SK-N-SH (cell line): ENCODE results near the gene SV2C. TPM values are rescaled to one million over a fixed set of nuclear protein-coding genes. Genes with fewer than 3 reads are reported as not detected.

Experiments
- CTCF ChIA-PET: fragments of 300-600, 350-600 bp; formaldehyde crosslinking; extraction: SDS; loops from one replicate; lab custom pipeline; 2021; lab: Yijun Ruan, JAX
- POLR2A ChIA-PET: fragments of 350-600 bp; sonication (Branson Sonifier 250); formaldehyde crosslinking; extraction: SDS; loops from one replicate; lab custom pipeline; 2020; ENCODE audit warnings: antibody characterized with exemption, inconsistent platforms; lab: Yijun Ruan, JAX
- DNase-seq: peaks from one replicate; pipeline ENCODE4 v3.0.0; 2012
- H2AFZ ChIP-seq: fragments of 200-600 bp; sonication (generic); 2 replicates; pipeline ENCODE4 v1.8.1; 2016; ENCODE audit warnings: antibody characterized with exemption, mild to moderate bottlenecking, low read depth
- H3F3A ChIP-seq: fragments of 200-600 bp; sonication (generic); replicated peaks from 2 replicates; pipeline ENCODE3; 2016; ENCODE audit warnings: antibody characterized with exemption, mild to moderate bottlenecking; ENCODE audit not compliant: insufficient read depth
- H3K27ac ChIP-seq, 2 experiments: fragments of 200-500 bp in 1 of 2; fragments of 200-600 bp in 1 of 2; sonication (Bioruptor generic) in 1 of 2; sonication (generic), shearing (Covaris generic) in 1 of 2; 2 replicates each; pipeline versions ENCODE4 v1.5.1 to v1.6.1; 2014 to 2016; ENCODE audit warnings: low read depth in 2 of 2, inconsistent platforms in 1 of 2, low read length in 1 of 2, mild to moderate bottlenecking in 1 of 2, mixed read lengths in 1 of 2
- H3K27me3 ChIP-seq: fragments of 200-600 bp; sonication (generic), shearing (Covaris generic); 2 replicates; pipeline ENCODE4 v1.6.1; 2016; ENCODE audit warnings: mixed run types; ENCODE audit not compliant: insufficient read depth
- H3K36me3 ChIP-seq, 2 experiments: fragments of 200-500 bp in 1 of 2; fragments of 200-600 bp in 1 of 2; sonication (Bioruptor generic) in 1 of 2; sonication (generic) in 1 of 2; replicated peaks in 1 of 2; 2 replicates each; pipeline versions ENCODE3 to v1.5.1; 2014 to 2016; ENCODE audit warnings: low read length in 1 of 2, mild to moderate bottlenecking in 1 of 2; ENCODE audit not compliant: insufficient read depth in 2 of 2, control insufficient read depth in 1 of 2
- H3K4me1 ChIP-seq, 2 experiments: fragments of 200-500 bp in 1 of 2; fragments of 200-600 bp in 1 of 2; sonication (Bioruptor generic) in 1 of 2; sonication (generic), shearing (Covaris generic) in 1 of 2; 2 replicates each; pipeline versions ENCODE4 v1.5.1 to v1.6.1; 2014 to 2016; ENCODE audit warnings: low read depth in 1 of 2, low read length in 1 of 2, mixed run types in 1 of 2; ENCODE audit not compliant: insufficient read depth in 2 of 2, control insufficient read depth in 1 of 2
- H3K4me2 ChIP-seq: fragments of 200-600 bp; sonication (generic), shearing (Covaris generic); 2 replicates; pipeline ENCODE4 v1.6.1; 2017; ENCODE audit warnings: mixed run types
- H3K4me3 ChIP-seq, 2 experiments: fragments of 200-500 bp in 1 of 2; fragments of 200-600 bp in 1 of 2; sonication (Bioruptor generic) in 1 of 2; sonication (generic), shearing (Covaris generic) in 1 of 2; 2 replicates each; pipeline versions ENCODE4 v1.5.1 to v1.8.1; 2014 to 2016; ENCODE audit warnings: low read depth in 2 of 2, inconsistent platforms in 1 of 2, low read length in 1 of 2, mild to moderate bottlenecking in 1 of 2, mixed read lengths in 1 of 2, moderate library complexity in 1 of 2
- H3K79me2 ChIP-seq: fragments of 200-600 bp; sonication (generic); 2 replicates; pipeline ENCODE4 v1.8.1; 2017; ENCODE audit warnings: mild to moderate bottlenecking; ENCODE audit not compliant: insufficient read depth
- H3K9ac ChIP-seq: fragments of 200-600 bp; sonication (generic); 2 replicates; pipeline ENCODE4 v1.6.1; 2017; ENCODE audit warnings: mixed run types
- H3K9me2 ChIP-seq: fragments of 200-600 bp; sonication (generic); 2 replicates; pipeline ENCODE4 v1.6.1; 2017; ENCODE audit warnings: mixed run types
- H3K9me3 ChIP-seq: fragments of 200-600 bp; sonication (generic); 2 replicates; pipeline ENCODE4 v1.6.1; 2017; ENCODE audit warnings: mixed run types, mild to moderate bottlenecking, moderate library complexity
- H4K20me1 ChIP-seq: fragments of 200-600 bp; sonication (generic); 2 replicates; pipeline ENCODE4 v1.6.1; 2017; ENCODE audit warnings: mild to moderate bottlenecking, mixed run types; ENCODE audit not compliant: insufficient read depth
- CHD2 ChIP-seq: fragments of 150-350 bp; IDR thresholded peaks from 2 replicates; pipeline ENCODE4 v1.6.1; 2018; ENCODE audit warnings: low read length; ENCODE audit not compliant: partially characterized antibody
- CTCF ChIP-seq: fragments of 200-600 bp; sonication (generic); IDR thresholded peaks from 2 replicates; pipeline ENCODE4 v1.6.1; 2017; ENCODE audit warnings: antibody characterized with exemption, mild to moderate bottlenecking, moderate library complexity
- ELF1 ChIP-seq: IDR thresholded peaks from 2 replicates; pipeline ENCODE4 v1.4.0; 2012
- EP300 ChIP-seq, 2 experiments: IDR thresholded peaks; 2 replicates each; pipeline versions ENCODE4 v1.4.0 to v1.6.1; 2012; ENCODE audit warnings: borderline replicate concordance in 1 of 2, low read depth in 1 of 2, low read length in 1 of 2
- FOXJ3 ChIP-seq: sonication (generic); formaldehyde crosslinking; IDR thresholded peaks from 2 replicates; pipeline ENCODE4 v1.5.1; 2020; ENCODE audit warnings: mild to moderate bottlenecking, missing genetic modification reagents
- GABPA ChIP-seq: IDR thresholded peaks from 2 replicates; pipeline ENCODE4 v1.4.0; 2012; ENCODE audit warnings: low read depth, mild to moderate bottlenecking
- IRF3 ChIP-seq: fragments of 150-350 bp; IDR thresholded peaks from 2 replicates; pipeline ENCODE4 v1.6.1; 2016; ENCODE audit warnings: mild to moderate bottlenecking, low read depth, low read length
- MEF2A ChIP-seq: IDR thresholded peaks from 2 replicates; pipeline ENCODE4 v1.4.0; 2012; ENCODE audit warnings: low read depth, borderline replicate concordance
- NFIC ChIP-seq: IDR thresholded peaks from 2 replicates; pipeline ENCODE4 v1.4.0; 2012; ENCODE audit warnings: borderline replicate concordance
- RAD21 ChIP-seq: IDR thresholded peaks from 2 replicates; pipeline ENCODE4 v1.6.1; 2012; ENCODE audit warnings: mild to moderate bottlenecking, low read length
- RXRA ChIP-seq: IDR thresholded peaks from 2 replicates; pipeline ENCODE4 v1.4.0; 2012; ENCODE audit warnings: low read depth, mild to moderate bottlenecking, borderline replicate concordance
- SIN3A ChIP-seq: IDR thresholded peaks from 2 replicates; pipeline ENCODE4 v1.6.1; 2012; ENCODE audit warnings: low read depth, mild to moderate bottlenecking, low read length, moderate library complexity, borderline replicate concordance
- SMC3 ChIP-seq: IDR thresholded peaks from 2 replicates; pipeline ENCODE4 v1.6.1; 2012; ENCODE audit warnings: low read depth, low read length, improper control_type of control experiment
- TEAD4 ChIP-seq: IDR thresholded peaks from 2 replicates; pipeline ENCODE4 v1.4.0; 2012; ENCODE audit warnings: mild to moderate bottlenecking, borderline replicate concordance; ENCODE audit not compliant: insufficient read depth
- WGBS: methylation state at CpG from one replicate; pipeline ENCODE4 v1.1.6; 2017; ENCODE audit warnings: low lambda C conversion rate; 5-methylcytosine and 5-hydroxymethylcytosine counted together
- polyA plus RNA-seq, 3 experiments: library from polyadenylated mRNA; depleted of rRNA; stranded (reverse); fragments of >200 nt; gene quantifications; 2 replicates each; pipeline ENCODE4 v1.2.3, GENCODE V29; 2012

The SV2C gene
- polyA plus RNA-seq, 1 of the 3 experiments (the other 2 are of a cell fraction): 0.05 TPM

GRCh38 chr5:76213858-76214257 is 130.7 kb downstream of the SV2C start:
- no peaks in the 10 kb centered on the region for H3F3A ChIP-seq
- DNase-seq: no peak
- H3K4me3 ChIP-seq: no peak overlapping the region
- no peak for TF ChIP-seq TEAD4
- peaks cover 0 to 8% of the 10 kb centered on the region in 2 experiments; a peak in 1 of 4 replicates for H3K4me1 ChIP-seq
- H3K27ac ChIP-seq: no peak overlapping the region
- no peaks in the 10 kb centered on the region for H3K79me2 ChIP-seq
- H3K36me3 ChIP-seq: peaks cover 0 to 4% of the 10 kb centered on the region in 2 experiments
- 71% methylated on average over 1 of the region's 1 CpG for WGBS
- CTCF ChIA-PET: interaction anchor here (1.3 kb wide), 1 partner anchor 42 kb away, joined by 3 read pairs; no protein-coding TSS in a partner anchor
- no peaks in the 10 kb centered on the region; the same call in 1 of the 2 replicates for H3K27me3 ChIP-seq
- no peaks in the 10 kb centered on the region for H4K20me1 ChIP-seq
- no peaks in the 10 kb centered on the region for H3K9me3 ChIP-seq
- H3K9me2 ChIP-seq: no peaks in the 10 kb centered on the region
- H3K4me2 ChIP-seq: no peak overlapping the region
- H3K9ac ChIP-seq: no peak overlapping the region
- POLR2A ChIA-PET: no interaction called here
- H2AFZ ChIP-seq: no peak overlapping the region

GRCh38 chr5:76216748-76217147 is 133.6 kb downstream of the SV2C start:
- no peak overlapping the region; a peak in 1 of 4 replicates for H3K27ac ChIP-seq
- no peaks in the 10 kb centered on the region; a peak in 1 of 4 replicates for H3K4me1 ChIP-seq
- no peak overlapping the region for H3K4me2 ChIP-seq
- H3K9me2 ChIP-seq: no peaks in the 10 kb centered on the region
- CTCF ChIA-PET: interaction anchor here (2.0 kb wide), 1 partner anchor 9 kb away, joined by 4 read pairs; no protein-coding TSS in a partner anchor
- WGBS: 68% methylated on average over 4 of the region's 4 CpGs
- H3K9ac ChIP-seq: no peak overlapping the region
- H3F3A ChIP-seq: no peaks in the 10 kb centered on the region
- peaks cover 0 to 4% of the 10 kb centered on the region in 2 experiments for H3K36me3 ChIP-seq
- H3K4me3 ChIP-seq: no peak overlapping the region
- no peaks in the 10 kb centered on the region for H4K20me1 ChIP-seq
- no peak for TF ChIP-seq SIN3A
- POLR2A ChIA-PET: no interaction called here
- no peaks in the 10 kb centered on the region for H3K9me3 ChIP-seq
- DNase-seq: no peak
- H3K27me3 ChIP-seq: no peaks in the 10 kb centered on the region; the same call in 1 of the 2 replicates
- H2AFZ ChIP-seq: no peak overlapping the region
- no peaks in the 10 kb centered on the region for H3K79me2 ChIP-seq

GRCh38 chr5:76219636-76220035 is 136.5 kb downstream of the SV2C start:
- Histone ChIP-seq H4K20me1 (no peaks in the 10 kb centered on the region), H3K79me2 (no peaks in the 10 kb centered on the region), H3K27me3 (no peaks in the 10 kb centered on the region), H3K9me3 (no peaks in the 10 kb centered on the region), H3K4me2 (no peak overlapping the region), H3K4me1 (no peaks in the 10 kb centered on the region; a peak in 1 of 4 replicates), H3K36me3 (no peaks in the 10 kb centered on the region), H3K9ac (no peak overlapping the region), H3K27ac (no peak overlapping the region), H2AFZ (no peak overlapping the region), H3K9me2 (no peaks in the 10 kb centered on the region), H3K4me3 (no peak overlapping the region), H3F3A (no peaks in the 10 kb centered on the region)
- DNase-seq: no peak
- ChIA-PET POLR2A (no interaction called here), CTCF (interaction anchor here (1.5 kb wide), 1 partner anchor 10 kb away, joined by 7 read pairs; no protein-coding TSS in a partner anchor)
- 20% methylated on average over 4 of the region's 4 CpGs for WGBS
- no peak for TF ChIP-seq RXRA
- no peak for TF ChIP-seq GABPA
- no peak for TF ChIP-seq NFIC
- no peak for TF ChIP-seq FOXJ3 (CRISPR knock-in tag)
- no peak for TF ChIP-seq CTCF
- TF ChIP-seq EP300 (IDR thresholded peaks at IDR 0.05; ENCODE audit: borderline replicate concordance in 1 of 2, low read depth in 1 of 2, low read length in 1 of 2): no peak
- TF ChIP-seq CHD2: no peak
- TF ChIP-seq RAD21: no peak
- TF ChIP-seq MEF2A: no peak
- TF ChIP-seq SMC3: no peak
- no peak for TF ChIP-seq ELF1
- no peak for TF ChIP-seq IRF3
- no peak for TF ChIP-seq TEAD4
